Fibroblast of lung (primary cell): ENCODE data around the gene SORCS3. TPM values are rescaled to one million over a fixed set of nuclear protein-coding genes. Genes with fewer than 3 reads are reported as not detected.

Experiments
- DNase-seq, 2 donors: peaks; one replicate each; pipeline versions ENCODE4 v3.0.0 to v3.0.0-alpha.2; 2010; ENCODE audit warnings: low read depth in 2 of 2
- H2AFZ ChIP-seq: 2 replicates; pipeline ENCODE4 v1.5.1; 2012; ENCODE audit warnings: low read length, control low read depth, inconsistent platforms
- H3K27ac ChIP-seq: 2 replicates; pipeline ENCODE4 v1.5.1; 2011; ENCODE audit warnings: low read length, control low read depth; ENCODE audit not compliant: insufficient read depth
- H3K27me3 ChIP-seq: 2 replicates; pipeline ENCODE4 v1.5.1; 2011; ENCODE audit warnings: mild to moderate bottlenecking, low read length; ENCODE audit not compliant: control insufficient read depth, insufficient read depth
- H3K36me3 ChIP-seq: 2 replicates; pipeline ENCODE4 v1.5.1; 2011; ENCODE audit warnings: low read length; ENCODE audit not compliant: control insufficient read depth, insufficient read depth
- H3K4me1 ChIP-seq: 2 replicates; pipeline ENCODE4 v1.5.1; 2011; ENCODE audit warnings: low read length; ENCODE audit not compliant: control insufficient read depth, insufficient read depth; ENCODE audit errors: extremely low read depth
- H3K4me2 ChIP-seq: 2 replicates; pipeline ENCODE4 v1.5.1; 2011; ENCODE audit warnings: low read length, control low read depth; ENCODE audit not compliant: insufficient read depth; ENCODE audit errors: extremely low read depth
- H3K4me3 ChIP-seq, 4 experiments: fragments of 200-600 bp in 1 of 4; sonication (generic) in 1 of 4; replicated peaks in 1 of 4; 2 replicates each; pipeline ENCODE4 v1.5.1; 2011 to 2016; ENCODE audit warnings: low read length in 4 of 4, low read depth in 3 of 4, mild to moderate bottlenecking in 3 of 4, control low read depth in 2 of 4, inconsistent platforms in 1 of 4, mixed read lengths in 1 of 4; ENCODE audit not compliant: insufficient read depth in 1 of 4; ENCODE audit errors: control extremely low read depth in 1 of 4
- H3K79me2 ChIP-seq: 2 replicates; pipeline ENCODE4 v1.5.1; 2012; ENCODE audit warnings: mild to moderate bottlenecking, low read length, inconsistent platforms; ENCODE audit not compliant: control insufficient read depth, insufficient read depth
- H3K9ac ChIP-seq: 2 replicates; pipeline ENCODE4 v1.5.1; 2011; ENCODE audit warnings: mild to moderate bottlenecking, low read length, control low read depth; ENCODE audit not compliant: insufficient read depth
- H3K9me3 ChIP-seq: 2 replicates; pipeline ENCODE4 v1.5.1; 2012; ENCODE audit warnings: low read depth, low read length; ENCODE audit not compliant: control insufficient read depth, insufficient read depth
- H4K20me1 ChIP-seq: 2 replicates; pipeline ENCODE4 v1.5.1; 2011; ENCODE audit warnings: low read length; ENCODE audit not compliant: control insufficient read depth, insufficient read depth; ENCODE audit errors: extremely low read depth
- EZH2 ChIP-seq: IDR thresholded peaks from 2 replicates; pipeline ENCODE4 v1.5.1; 2012; ENCODE audit warnings: low read length, control low read depth, mild to moderate bottlenecking; ENCODE audit errors: missing control alignments
- polyA plus RNA-seq, 2 donors: library from polyadenylated mRNA; depleted of rRNA in 1 of 2; stranded (reverse) in 1 of 2; unstranded in 1 of 2; fragments of >200 nt; gene quantifications; 2 replicates each; pipeline ENCODE4 v1.2.1, GENCODE V29; 2011 to 2012; ENCODE audit warnings: missing spikeins in 1 of 2
- total RNA-seq: library from RNA; depleted of rRNA; stranded (reverse); fragments of >200 nt; gene quantifications from 2 replicates; pipeline ENCODE4 v1.2.1, GENCODE V29; 2014
- TF ChIP-seq, protein P1 (sequence below), 2 donors: IDR thresholded peaks in 1 of 2; conservative IDR thresholded peaks in 1 of 2; 1 replicate in 1 of 2; 2 replicates in 1 of 2; pipeline ENCODE4 v1.5.1; 2011 to 2012; ENCODE audit warnings: low read length in 2 of 2, control low read depth in 1 of 2, inconsistent platforms in 1 of 2, low read depth in 1 of 2, mild to moderate bottlenecking in 1 of 2

SORCS3 gene
- total and polyA plus RNA-seq, 2 donors (not counting 1 experiment from before 2014, with no cell fraction given), result not detected

DNA sequence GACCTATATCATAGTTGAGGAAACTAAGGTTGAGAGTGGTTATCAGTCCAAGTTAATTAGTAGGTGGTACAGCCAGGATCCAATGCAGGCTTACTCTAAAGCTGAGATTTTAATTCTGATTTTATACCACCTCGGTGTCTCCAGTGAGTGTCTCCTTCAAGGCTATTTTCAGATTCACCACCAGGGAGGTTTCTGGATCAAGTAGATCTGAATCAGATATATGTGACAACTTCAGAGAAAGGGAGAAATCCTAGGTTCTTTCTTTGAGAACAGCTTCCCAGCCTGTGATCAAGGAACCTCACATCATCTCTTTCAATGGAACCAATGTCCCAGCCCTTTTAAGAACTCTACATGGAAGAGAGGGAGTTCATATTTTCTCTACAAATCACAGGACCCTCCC lies 429.2 kb downstream of the SORCS3 start:
- no peak overlapping the region for H3K9ac ChIP-seq
- no peak overlapping the region for H3K4me2 ChIP-seq
- TF ChIP-seq, protein P1, sequence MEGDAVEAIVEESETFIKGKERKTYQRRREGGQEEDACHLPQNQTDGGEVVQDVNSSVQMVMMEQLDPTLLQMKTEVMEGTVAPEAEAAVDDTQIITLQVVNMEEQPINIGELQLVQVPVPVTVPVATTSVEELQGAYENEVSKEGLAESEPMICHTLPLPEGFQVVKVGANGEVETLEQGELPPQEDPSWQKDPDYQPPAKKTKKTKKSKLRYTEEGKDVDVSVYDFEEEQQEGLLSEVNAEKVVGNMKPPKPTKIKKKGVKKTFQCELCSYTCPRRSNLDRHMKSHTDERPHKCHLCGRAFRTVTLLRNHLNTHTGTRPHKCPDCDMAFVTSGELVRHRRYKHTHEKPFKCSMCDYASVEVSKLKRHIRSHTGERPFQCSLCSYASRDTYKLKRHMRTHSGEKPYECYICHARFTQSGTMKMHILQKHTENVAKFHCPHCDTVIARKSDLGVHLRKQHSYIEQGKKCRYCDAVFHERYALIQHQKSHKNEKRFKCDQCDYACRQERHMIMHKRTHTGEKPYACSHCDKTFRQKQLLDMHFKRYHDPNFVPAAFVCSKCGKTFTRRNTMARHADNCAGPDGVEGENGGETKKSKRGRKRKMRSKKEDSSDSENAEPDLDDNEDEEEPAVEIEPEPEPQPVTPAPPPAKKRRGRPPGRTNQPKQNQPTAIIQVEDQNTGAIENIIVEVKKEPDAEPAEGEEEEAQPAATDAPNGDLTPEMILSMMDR (conservative IDR thresholded peaks at IDR 0.05 in 1 of 2, IDR thresholded peaks at IDR 0.05 in 1 of 2; ENCODE audit: low read depth in 1 of 2, low read length in 2 of 2), result no peak
- no peak for TF ChIP-seq EZH2
- H3K27ac ChIP-seq, result no peak overlapping the region
- no peaks in the 10 kb centered on the region for H4K20me1 ChIP-seq
- H2AFZ ChIP-seq, result no peak overlapping the region
- H3K36me3 ChIP-seq, result no peaks in the 10 kb centered on the region
- no peaks in the 10 kb centered on the region for H3K4me1 ChIP-seq
- no peaks in the 10 kb centered on the region for H3K9me3 ChIP-seq
- no peaks in the 10 kb centered on the region for H3K79me2 ChIP-seq
- no peak overlapping the region for H3K4me3 ChIP-seq
- no peaks in the 10 kb centered on the region for H3K27me3 ChIP-seq
- no peak for DNase-seq

DNA sequence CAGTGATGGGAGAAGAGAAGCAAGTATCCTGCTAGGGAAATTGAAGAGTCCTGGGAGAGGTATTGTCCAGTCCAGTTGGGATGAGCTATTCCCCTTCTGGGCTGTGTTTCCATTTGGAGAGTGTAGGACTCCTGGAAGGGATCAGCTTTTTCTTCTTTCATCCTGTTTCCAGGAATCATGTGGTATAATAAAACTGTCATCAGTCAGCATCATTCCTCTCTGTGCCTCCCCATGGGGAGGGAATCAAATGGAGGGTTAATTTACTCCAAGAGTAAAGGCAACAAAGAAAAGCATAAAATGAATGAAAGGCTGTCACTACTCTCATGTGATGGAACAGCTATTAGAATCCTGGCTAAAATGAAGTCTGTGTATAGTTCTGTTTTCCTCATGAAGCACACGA lies 429.9 kb downstream of the SORCS3 start:
- no peaks in the 10 kb centered on the region for H4K20me1 ChIP-seq

DNA sequence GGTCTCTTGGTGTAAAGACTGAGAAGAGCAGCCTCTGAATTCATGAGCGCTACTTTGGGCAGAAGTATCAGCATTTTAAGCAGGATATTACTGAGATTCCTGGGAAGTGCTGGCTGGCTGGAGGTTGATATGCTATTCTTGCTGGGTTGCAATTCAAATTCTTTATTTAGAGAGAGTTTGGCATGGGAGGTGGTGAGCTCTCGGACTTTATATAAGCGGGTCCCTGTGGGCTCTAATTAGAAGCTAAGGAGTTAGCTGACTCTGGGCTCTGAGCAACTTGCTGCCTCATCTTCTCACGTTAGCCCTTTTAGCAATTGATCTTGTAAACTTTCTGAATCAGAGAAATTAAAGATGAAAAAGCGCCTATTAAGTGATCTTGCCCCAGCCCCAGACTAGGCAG lies 430.9 kb downstream of the SORCS3 start:
- H3K27me3 ChIP-seq, result no peaks in the 10 kb centered on the region
- TF ChIP-seq, protein P1 (conservative IDR thresholded peaks at IDR 0.05 in 1 of 2, IDR thresholded peaks at IDR 0.05 in 1 of 2; ENCODE audit: low read depth in 1 of 2, low read length in 2 of 2), result no peak
- no peak for TF ChIP-seq EZH2
- H3K4me3 ChIP-seq, result no peak overlapping the region
- no peaks in the 10 kb centered on the region for H3K4me1 ChIP-seq
- H3K4me2 ChIP-seq, result no peak overlapping the region
- DNase-seq, result no peak
- H3K79me2 ChIP-seq, result no peaks in the 10 kb centered on the region
- no peaks in the 10 kb centered on the region for H3K9me3 ChIP-seq
- no peaks in the 10 kb centered on the region for H3K36me3 ChIP-seq
- no peak overlapping the region for H2AFZ ChIP-seq
- no peak overlapping the region for H3K27ac ChIP-seq
- no peak overlapping the region for H3K9ac ChIP-seq
- no peaks in the 10 kb centered on the region for H4K20me1 ChIP-seq

More for the DNA sequence above, 429.9 kb downstream of the SORCS3 start:
- Histone ChIP-seq H3K4me2 (no peak overlapping the region), H3K4me3 (no peak overlapping the region), H2AFZ (no peak overlapping the region), H3K9me3 (no peaks in the 10 kb centered on the region), H3K4me1 (no peaks in the 10 kb centered on the region), H3K9ac (no peak overlapping the region), H3K36me3 (no peaks in the 10 kb centered on the region), H3K27ac (no peak overlapping the region), H3K27me3 (no peaks in the 10 kb centered on the region), H3K79me2 (no peaks in the 10 kb centered on the region)
- DNase-seq, result no peak
- TF ChIP-seq EZH2, result no peak
- TF ChIP-seq, protein P1 (conservative IDR thresholded peaks at IDR 0.05 in 1 of 2, IDR thresholded peaks at IDR 0.05 in 1 of 2; ENCODE audit: low read depth in 1 of 2, low read length in 2 of 2), result no peak
